ENCODE data around the gene TXNDC2.
"Not testable (repeated sequence)": the region's sequence is repeated elsewhere in the genome, so short reads cannot be mapped to it uniquely, and the experiment has no call there.

The TXNDC2 gene

GRCh38 chr18:9885170-9886004 is at the start of gene TXNDC2:
Gene TXNDC2, plus strand, starts transcription at chr18:9885973. Its CDS starts 708 bp downstream, at chr18:9886681.
- no peak for DNase-seq (ENCODE audit: low read depth in 2 of 2)

GRCh38 chr18:9838144-9838877 is 47.5 kb upstream of the TXNDC2 start:
- DNase-seq (ENCODE audit: low read depth in 2 of 2), result no peak

- DNase-seq (ENCODE audit: low read depth in 2 of 2), result no peak
Observed at GRCh38 chr18:9839211-9839610, 46.6 kb upstream of the TXNDC2 start.

GRCh38 chr18:9839853-9840252 is 45.9 kb upstream of the TXNDC2 start:
- no peak for DNase-seq (ENCODE audit: low read depth in 2 of 2)

- DNase-seq (ENCODE audit: low read depth in 2 of 2), result no peak
Observed at GRCh38 chr18:9841752-9842151, 44.0 kb upstream of the TXNDC2 start.

- no peak for DNase-seq (ENCODE audit: low read depth in 2 of 2)
Observed at GRCh38 chr18:9842448-9842847, 43.3 kb upstream of the TXNDC2 start.

- no peak for DNase-seq (ENCODE audit: low read depth in 2 of 2)
Observed at GRCh38 chr18:9845256-9845655, 40.5 kb upstream of the TXNDC2 start.

GRCh38 chr18:9846162-9846925 is 39.4 kb upstream of the TXNDC2 start:
- DNase-seq (ENCODE audit: low read depth in 2 of 2), result no peak

GRCh38 chr18:9848170-9848879 is 37.4 kb upstream of the TXNDC2 start:
- DNase-seq (ENCODE audit: low read depth in 2 of 2), result no peak

GRCh38 chr18:9849407-9850283 is 36.1 kb upstream of the TXNDC2 start:
- DNase-seq (ENCODE audit: low read depth in 2 of 2), result no peak

- no peak for DNase-seq (ENCODE audit: low read depth in 2 of 2)
Observed at GRCh38 chr18:9850309-9850708, 35.5 kb upstream of the TXNDC2 start.

- DNase-seq (ENCODE audit: low read depth in 2 of 2), result no peak
Observed at GRCh38 chr18:9851511-9851910, 34.3 kb upstream of the TXNDC2 start.

- DNase-seq (ENCODE audit: low read depth in 2 of 2), result no peak
Observed at GRCh38 chr18:9852266-9853081, 33.3 kb upstream of the TXNDC2 start.

GRCh38 chr18:9854801-9855676 is 30.7 kb upstream of the TXNDC2 start:
- no peak for DNase-seq (ENCODE audit: low read depth in 2 of 2)

GRCh38 chr18:9855681-9856080 is 30.1 kb upstream of the TXNDC2 start:
- DNase-seq (ENCODE audit: low read depth in 2 of 2), result no peak

- DNase-seq (ENCODE audit: low read depth in 2 of 2), result no peak
Observed at GRCh38 chr18:9856092-9856491, 29.7 kb upstream of the TXNDC2 start.

- not testable (repeated sequence) for DNase-seq (ENCODE audit: low read depth in 2 of 2)
Observed at GRCh38 chr18:9857479-9857998, 28.2 kb upstream of the TXNDC2 start.

GRCh38 chr18:9858642-9859041 is 27.1 kb upstream of the TXNDC2 start:
- DNase-seq (ENCODE audit: low read depth in 2 of 2), result no peak

GRCh38 chr18:9859232-9859631 is 26.5 kb upstream of the TXNDC2 start:
- no peak for DNase-seq (ENCODE audit: low read depth in 2 of 2)

All from stimulated activated CD8-positive, alpha-beta memory T cell treated with anti-CD3 and anti-CD28 coated beads, Interleukin-15, amount 100 ng/mL, for 4 hours (primary cell).